NCI-H1092 treated with DMSO at 0.1 percent for 48 hours (cell line): ENCODE measurements around the gene MMP28.

ENCODE experiments used
- DNase-seq: peaks from one replicate; lab custom pipeline; 2025; lab: John Stamatoyannopoulos, UW

MMP28 gene

DNA sequence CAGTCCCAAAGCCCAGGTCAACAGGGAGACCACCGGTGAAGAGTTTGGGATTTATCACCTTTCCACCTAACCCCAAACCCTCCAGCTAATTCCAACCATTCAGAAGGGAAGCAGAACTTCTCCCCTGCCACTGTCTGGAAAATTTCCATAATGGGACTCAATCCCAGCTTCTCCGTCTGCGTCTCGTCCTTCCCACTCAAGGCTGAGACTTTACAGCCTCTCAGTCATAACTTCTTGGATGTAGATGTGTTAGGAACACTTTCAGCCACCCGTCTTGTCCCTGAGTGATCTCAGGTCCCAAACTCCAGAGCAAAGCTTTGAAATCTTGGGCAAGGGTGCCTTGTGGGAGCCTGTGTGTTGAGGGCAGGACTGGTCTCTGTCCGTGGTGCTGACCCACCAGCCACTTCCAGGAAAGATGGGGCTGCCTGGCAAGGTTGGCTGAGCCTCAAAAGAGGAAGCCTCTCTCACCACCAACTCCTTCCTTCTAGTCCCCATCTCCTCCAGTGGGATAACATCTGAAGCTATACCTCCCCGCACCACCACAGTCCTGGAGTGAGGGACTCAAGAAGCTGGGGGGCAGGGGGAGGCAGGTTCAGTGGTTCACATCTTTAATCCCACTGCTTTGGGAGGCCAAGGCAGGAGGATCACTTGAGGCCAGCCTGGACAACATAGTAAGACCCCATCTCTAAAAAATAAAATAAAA is 51.7 kb downstream of the MMP28 start:
- no peak for DNase-seq

DNA sequence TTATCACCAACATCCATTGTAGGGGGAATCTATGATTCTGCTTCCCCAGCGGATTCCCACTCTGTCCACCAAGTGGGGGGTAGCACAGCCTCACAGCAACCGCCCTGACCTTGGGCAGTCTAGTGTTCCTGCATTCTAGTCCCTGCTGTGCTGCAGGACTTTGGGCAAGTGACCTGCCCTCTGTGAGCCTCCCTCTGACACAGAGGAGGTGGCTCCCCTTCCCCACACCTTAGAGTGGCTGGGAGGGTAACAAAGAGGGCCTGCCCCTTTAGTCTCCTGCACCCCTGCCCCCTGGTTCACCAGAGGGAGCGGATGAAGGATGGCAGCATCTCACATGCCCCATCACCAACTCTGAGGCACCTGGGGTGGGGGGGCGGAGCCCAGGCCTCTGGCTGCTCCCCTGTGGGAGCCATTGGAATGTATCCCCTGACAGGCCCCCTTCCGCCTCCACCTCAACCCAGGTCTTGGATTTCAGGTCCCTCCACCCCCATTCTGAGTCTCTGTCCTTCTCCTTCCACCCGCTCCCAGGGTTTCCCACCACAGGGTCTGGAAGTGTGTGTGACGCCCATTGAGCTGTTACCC is 52.5 kb downstream of the MMP28 start:
- DNase-seq, result no peak

DNA sequence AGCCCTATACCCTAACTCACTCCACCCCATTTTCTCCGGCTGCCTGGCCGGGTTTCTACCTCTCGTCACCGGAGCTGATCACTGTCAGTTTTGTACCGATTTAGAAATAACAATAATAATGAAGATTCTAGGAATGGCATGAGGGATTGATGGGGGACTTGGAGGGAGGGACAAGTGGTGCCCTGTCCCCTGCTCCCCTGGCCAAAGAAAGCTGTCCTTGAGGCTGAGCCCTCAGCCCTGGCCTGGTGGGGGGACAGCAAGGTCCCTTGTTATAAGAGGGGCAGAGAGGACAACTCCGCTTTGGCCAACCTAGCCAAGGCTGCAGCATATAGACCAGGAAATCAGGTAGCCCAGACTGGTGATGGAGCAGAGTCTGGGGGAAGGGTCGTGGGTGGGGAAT is 52.9 kb downstream of the MMP28 start:
- no peak for DNase-seq

DNA sequence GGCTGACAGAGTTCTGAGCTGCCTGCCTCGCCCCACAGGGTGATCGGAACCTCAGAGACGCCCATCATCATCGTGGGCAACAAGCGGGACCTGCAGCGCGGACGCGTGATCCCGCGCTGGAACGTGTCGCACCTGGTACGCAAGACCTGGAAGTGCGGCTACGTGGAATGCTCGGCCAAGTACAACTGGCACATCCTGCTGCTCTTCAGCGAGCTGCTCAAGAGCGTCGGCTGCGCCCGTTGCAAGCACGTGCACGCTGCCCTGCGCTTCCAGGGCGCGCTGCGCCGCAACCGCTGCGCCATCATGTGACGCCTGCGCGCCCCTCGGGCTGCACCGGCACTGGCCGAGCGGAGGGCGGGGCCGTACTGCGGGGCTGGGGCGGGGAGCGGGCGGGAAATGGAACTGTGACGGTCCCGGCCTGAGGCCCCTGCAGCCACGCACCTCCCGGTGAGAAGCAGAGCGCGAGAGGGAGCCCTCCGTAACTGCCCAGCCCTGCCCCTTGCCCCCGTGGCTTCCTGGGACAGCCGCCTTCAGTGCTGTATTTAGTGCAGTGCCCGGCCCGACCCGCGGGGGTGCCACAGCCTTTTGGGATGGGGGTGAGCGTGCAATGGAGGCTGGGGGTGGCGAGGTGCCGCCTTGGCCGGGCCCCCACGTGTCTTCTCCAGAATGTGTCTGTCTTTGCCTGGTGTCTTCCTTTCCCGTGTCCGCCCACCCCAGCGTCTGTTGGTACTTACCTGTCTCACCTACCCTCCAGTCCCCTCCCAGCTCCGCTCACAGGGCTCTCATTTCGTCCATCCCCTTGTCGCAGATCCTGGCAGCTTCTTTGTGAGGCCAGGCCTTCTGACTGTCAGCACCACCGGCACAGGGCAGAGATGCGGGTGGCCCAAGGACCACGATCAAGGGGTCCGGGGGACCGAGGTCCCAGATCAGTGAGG is 54.2 kb downstream of the MMP28 start:
- peak; percentile 10 for DNase-seq

DNA sequence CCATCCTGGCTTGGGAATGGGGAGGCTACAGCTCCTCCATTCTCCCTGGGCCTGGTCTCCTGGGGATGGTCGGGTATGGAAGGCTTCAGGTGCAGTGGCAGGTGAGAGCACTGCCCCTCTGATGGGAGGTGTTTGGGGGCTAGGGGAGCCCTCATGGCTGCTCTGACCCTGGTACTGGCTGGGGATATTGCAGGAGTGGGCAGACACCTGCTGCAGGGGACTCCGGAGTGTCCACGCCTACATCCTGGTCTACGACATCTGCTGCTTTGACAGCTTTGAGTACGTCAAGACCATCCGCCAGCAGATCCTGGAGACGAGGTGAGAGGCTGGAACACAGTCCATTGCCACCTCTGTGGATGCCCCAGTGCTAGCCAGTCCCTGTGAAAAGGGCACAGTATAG is 55.2 kb downstream of the MMP28 start:
- DNase-seq, result no peak

DNA sequence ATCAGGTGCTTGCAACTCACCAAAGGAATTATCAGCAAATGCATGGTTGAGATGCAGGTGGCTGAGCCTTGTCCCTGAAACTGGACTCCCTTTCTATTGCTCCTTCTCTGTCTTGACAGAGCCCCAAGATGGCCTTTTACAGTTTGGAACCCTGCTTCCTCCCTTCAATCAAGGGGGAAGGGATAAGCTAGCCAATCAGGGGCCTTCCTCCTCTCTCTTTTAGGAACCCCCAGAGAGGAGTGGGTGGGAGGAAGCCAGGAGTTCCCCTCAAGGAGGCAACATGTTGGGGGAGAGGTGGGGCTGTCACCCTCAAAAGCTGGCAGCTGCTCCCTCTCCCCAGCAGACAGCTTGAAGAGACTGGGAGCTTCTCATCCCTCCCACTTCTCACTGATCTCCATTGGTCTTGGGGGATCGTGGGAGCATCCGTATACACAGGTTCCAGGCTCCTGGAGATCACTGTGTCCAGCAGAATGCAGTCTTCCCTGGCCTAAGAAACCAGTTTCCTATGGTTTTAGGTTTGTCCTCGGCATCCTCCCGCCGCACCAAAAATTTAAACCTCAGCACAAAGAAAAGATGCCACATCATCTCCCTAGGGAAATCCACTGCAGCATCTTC is 56.8 kb downstream of the MMP28 start:
- no peak for DNase-seq

DNA sequence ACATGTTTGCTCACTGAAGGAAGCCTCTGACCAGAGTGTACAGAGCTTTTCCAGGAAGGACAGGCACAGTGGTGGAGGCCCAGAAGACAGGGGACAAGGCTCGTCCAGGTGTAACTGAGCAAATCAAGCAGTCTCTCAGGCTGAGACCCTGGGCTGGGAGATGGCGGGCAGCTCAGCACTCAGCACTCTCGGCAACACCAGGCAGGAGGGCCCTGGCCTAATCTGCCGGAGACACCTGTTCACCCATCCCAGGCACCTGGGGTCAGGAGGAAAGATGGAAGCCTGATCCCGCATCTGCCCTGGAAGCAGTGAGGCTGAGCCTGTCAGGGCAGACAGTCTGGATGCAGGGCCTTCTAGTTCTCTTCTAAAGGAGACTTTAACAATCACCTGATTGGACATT is 59.2 kb downstream of the MMP28 start:
- DNase-seq, result no peak

DNA sequence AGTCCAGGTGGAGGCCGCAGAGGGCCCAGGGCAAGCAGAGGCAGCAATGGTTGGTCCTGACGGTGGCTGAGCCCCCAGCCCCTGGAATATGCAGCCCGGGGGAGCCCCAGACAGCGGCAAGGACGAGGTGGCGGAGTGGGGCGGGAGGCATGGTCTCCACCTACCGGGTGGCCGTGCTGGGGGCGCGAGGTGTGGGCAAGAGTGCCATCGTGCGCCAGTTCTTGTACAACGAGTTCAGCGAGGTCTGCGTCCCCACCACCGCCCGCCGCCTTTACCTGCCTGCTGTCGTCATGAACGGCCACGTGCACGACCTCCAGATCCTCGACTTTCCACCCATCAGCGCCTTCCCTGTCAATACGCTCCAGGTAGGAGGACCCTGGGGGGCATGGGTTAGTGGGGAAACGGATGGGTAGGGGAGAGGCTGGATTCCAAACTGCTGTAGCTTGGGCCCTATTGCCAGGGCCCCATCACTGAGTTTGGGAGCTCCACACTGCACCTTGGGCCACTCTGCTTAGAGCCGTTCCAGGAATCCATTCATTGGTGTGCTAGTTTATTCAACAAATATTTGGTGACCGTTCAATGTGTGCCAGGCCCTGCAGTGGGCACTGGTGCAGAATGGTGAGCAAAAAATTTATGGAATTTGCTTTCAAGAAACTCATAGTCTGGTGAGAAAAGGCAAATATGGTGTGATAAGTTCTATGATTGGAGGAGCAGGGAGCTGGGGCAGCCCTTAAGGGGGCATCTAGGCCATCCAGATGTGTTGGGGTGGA is 60.2 kb downstream of the MMP28 start:
- DNase-seq, result no peak

DNA sequence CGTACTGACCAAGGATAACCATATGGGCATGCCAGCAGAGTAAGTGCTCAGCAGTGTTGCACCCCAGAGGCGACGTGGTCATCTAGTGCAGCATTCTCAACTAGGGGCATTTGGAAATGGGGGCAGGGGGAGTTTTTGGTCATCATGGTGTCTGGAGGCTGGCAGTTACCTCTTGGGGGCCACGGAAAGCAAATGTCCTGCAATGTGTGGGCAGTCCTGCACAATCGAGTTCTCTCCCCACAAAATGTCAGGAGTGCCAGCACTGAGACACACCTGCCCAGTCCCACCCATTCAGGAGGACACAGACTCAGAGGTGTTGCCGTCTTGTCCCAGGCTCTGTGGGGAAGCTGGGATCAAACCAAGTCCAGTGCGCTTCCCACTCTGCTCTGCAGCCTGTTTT is 61.0 kb downstream of the MMP28 start:
- DNase-seq, result no peak

DNA sequence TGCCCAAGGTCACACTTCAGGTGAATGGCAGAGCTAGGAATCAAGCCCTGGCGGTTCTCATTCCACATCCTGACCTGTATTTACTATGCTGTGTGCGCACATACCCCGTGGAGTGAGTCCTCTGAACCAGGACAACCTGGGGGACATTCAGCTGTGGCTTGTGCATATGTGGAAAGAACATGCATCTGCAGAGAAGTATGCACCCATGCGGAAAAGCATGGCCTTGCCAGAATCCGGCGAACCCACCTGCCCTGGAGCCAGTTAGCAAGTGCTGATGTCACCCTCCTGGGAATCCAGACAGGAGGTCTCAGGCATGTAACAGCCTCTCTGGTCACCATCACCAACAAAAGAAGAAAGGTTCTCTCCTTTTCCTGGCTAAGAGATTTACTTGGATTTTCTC is 62.1 kb downstream of the MMP28 start:
- DNase-seq, result no peak

DNA sequence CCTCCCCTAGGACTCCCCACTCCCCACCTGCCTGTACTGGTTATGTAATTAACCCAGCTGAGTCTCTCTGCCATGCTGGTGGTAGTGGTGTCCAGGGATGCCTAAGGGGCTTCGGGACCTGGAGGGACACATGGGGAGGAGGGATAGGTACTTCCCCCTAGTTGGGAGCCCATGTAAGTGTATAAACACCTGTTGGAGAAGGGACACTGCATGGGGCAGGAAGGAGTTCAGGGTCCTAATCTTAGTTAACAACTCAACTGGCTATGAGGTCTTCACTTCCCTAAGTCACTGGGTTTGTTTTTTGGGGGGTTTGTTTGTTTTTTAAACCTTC is 62.7 kb downstream of the MMP28 start:
- DNase-seq, result no peak

DNA sequence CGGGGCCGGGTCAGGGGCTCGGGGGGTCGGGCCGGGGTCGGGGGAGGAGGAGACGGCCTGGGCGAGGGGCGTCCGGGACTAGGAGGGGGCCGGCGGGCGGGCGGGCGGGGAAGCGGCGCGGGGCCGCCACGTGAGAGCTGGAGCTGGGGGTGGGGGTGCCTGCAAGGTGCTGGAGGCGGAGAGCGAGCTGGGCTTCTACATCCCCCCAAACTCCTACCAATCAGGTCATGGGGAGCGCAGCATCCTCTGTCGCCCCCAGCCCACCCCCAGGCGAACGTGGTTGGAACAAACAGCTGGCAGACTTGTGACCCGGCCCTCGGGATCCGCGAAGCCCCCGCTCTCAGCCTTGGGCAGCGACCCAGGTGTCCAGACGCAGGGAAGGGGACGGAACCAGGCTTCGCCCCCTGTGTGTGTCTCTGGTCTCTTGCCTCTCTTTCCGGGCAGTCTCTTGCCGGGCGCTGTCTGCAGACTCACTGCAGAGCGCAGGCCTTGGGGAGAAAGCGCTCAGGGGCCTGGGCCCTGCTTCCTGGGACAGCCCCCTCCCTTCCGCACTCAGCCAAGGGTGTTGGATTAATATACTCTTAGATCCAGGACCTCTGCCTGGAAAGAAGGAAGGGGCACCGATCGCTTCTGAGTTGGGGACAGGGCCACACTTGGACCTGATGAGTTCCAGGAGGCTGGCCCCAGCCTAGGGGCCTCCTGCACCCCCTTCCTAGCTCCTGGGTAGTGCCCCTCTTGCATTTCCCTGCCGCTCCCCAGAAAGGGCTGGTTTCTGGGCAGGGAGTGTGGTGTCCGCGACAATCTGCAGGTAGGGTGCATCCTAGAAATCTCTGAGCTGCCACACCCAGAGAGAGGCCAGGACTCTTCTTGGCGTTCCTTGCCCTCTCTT is 63.3 kb downstream of the MMP28 start:
- DNase-seq, result no peak

DNA sequence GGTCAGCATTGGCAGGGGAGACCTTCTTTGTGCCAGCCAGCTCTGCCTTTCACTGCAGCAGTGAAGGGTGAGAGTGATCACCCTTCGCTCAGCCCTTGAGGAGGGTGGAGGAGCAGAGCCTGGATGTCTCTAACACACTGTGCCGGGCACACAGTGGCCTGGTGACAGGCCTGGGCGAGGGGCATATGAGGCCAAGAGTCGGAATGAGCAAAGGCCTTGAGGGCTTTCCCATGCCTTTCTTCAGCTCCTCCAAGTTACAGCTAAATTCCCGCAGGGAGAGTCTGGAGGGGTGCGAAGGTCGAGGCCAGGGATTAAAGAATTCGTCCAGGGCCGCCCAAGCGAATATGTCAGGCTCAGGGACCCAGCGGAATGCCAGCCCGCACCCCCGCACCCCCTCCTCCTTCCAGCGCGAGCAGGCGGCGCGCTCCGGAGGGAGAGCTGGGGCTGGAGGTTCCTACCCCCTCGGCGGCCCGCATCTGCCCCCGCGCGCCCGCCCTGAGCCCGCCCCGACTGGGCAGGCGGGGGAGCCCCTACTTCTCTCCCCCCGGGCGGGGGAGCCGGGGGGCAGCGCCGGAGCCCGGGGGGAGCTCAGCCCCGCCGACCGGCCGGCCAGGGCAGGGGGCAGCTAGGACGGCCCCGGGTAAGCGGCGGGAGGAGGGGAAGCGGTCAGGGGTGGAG is 64.1 kb downstream of the MMP28 start, which contains the start of gene RASL10B:
TSS of gene RASL10B (plus strand) at position 401 of the 678 bp plus-strand sequence. CDS start 3,546 bp downstream, outside the sequence.
- peak; percentile 46 for DNase-seq

DNA sequence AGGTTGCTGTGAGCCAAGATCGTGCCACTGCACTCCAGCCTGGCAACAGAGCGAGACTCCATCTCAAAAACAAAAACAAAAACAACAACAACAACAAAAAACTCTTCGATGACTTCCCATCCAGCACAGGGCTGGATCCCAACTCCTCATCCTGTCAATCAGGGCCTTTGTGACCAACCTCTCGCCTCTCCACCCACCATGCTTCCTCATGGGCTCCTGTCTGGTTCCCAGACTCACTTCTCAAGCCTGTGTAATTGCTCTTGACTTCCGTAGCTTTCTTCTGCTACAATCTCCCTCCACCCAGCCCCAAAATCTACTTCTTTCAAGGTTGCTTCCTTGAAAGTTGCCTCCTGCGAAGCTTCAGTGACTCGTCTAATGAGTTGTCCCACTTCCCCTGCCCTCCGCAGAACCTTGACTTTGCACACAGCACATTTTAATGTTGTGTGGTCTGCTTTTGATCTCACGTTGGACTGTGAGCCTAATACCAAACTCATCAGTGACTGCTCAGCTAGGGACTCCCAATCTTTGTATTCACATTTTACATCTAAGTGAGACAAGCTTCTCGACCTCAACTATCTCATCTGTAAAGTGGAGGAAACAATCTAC is 64.9 kb downstream of the MMP28 start:
- no peak for DNase-seq

DNA sequence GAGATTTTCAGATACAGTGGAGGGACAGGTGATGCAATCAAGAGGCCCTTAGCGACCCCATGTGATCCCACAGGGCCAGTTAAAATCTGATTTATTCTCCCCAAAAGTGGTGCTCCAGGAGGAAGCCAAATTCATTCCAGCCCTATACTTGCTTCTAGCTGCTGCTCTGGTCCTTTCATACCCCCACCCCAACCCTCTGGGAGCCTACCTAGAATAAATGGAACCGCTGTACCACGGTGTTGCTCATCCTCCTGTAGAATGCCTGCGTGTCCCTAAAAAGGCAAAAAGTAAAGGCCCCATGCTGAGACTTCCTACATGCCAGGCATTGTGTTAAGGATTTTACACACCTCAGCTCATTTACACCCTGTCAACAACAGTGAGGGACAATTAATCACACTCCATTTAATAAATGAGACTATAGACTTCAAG is 66.0 kb downstream of the MMP28 start:
- DNase-seq, result no peak

DNA sequence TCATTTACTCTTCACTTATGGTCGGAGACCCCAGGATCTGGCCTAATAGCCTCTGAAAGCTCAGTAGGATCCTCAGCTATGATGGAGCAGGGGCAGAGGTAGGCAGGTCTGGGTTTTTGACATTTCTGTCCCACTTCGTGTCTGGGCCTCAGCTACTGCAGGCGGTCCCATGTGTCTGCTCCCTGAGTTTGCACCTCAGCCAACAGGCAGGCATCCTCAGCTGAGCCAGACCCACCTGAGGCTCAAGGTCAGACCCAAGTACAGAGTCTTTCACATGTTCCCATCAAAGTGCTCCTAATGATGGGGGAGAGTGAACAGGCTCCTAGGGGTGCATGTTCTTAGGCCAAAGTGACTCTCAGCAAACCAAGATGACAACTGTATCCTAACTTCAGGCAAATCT is 66.9 kb downstream of the MMP28 start:
- no peak for DNase-seq

DNA sequence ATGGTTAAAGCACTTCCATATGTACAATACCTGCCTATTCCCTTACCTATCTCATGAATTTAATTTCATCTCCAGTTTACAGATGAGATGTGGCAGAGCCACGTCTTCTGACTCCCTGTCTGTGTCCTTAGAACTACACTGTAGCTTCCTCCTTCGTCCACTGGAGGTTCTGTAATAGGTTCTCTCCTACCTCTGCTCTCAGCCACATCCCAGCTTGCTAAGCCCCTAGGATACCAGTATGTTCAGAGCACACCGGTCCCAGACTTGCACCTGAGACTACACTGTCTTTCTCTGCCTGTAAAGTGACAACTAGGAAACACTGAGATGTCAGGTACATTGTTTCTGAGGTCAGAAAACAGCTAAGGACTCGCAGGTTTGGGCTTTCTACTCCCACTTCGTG is 67.8 kb downstream of the MMP28 start:
- no peak for DNase-seq

DNA sequence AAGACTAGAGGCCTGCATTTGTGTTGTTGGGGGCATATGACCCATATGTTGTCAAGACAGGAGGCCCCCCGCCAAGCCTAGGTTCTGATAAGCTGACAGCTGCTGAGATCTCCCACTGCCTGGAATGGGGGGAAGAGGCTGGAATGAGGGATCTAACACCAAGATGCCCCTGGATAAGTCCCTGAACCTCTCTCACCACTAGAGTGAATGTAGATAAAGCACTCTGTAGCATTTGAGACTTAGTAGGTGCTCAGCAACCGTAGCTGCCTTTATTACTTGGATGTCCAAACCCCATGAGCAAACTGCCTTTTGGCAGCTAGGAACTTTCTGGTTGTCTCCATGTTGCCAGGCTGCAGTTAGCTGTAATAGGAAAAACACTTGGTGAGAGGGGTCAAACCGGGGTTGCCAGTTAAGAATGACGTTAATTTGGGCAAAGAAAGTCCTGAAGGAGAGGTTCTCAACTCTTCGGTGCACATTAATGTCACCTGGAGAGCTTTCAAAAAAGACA is 68.4 kb downstream of the MMP28 start:
- DNase-seq, result no peak

DNA sequence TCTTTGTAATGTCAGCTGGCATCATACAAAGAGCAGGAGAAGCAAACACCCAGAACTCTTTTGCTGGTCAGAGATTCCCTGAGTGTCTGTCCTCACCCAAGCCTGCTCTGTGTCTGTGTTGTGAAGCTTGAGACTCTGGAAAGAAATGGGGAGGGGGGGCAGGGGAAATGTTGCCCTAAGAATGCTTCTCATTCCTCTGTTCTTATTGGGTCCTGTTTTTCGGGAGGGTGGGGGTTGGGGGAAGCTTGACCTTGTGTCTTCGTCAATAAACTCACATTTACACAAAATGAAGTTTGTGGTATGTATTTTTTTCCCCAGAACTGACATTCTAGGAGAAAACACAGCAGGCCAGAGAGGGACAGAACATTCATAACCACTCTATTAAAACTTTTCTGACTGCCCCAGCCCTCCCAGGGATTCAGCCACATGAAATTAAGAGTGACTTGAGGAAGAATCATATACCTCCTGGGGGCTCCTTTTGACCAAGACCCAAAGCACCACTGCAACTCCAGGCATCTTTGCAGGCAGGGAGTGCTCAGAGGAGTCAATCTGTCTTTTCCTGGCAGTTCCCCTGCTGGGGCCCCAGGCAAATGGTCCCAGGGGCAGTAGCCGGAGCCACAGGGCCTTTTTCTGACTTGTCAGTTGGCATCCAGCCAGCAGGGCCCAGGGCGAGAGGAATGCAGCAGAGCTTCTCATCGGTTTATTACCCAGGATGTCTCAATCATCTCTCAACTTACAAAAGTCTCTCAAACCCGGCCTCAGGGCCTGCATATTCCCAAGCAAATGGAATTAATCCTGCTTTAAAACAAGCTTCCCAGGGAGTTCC is 69.1 kb downstream of the MMP28 start:
- no peak for DNase-seq
